Activated CD8-positive, alpha-beta memory T cell treated with anti-CD3 and anti-CD28 coated beads for 4 hours (primary cell): Measurements from ENCODE around the gene UPF3B.
"Not testable (repeated sequence)": the region's sequence is repeated elsewhere in the genome, so short reads cannot be mapped to it uniquely, and the experiment has no call there.

Source experiments
- DNase-seq, 2 donors: peaks; one replicate each; pipeline ENCODE4 v3.0.0-alpha.2; 2020; ENCODE audit warnings: low read depth in 2 of 2

UPF3B gene, protein sequence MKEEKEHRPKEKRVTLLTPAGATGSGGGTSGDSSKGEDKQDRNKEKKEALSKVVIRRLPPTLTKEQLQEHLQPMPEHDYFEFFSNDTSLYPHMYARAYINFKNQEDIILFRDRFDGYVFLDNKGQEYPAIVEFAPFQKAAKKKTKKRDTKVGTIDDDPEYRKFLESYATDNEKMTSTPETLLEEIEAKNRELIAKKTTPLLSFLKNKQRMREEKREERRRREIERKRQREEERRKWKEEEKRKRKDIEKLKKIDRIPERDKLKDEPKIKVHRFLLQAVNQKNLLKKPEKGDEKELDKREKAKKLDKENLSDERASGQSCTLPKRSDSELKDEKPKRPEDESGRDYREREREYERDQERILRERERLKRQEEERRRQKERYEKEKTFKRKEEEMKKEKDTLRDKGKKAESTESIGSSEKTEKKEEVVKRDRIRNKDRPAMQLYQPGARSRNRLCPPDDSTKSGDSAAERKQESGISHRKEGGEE

DNA sequence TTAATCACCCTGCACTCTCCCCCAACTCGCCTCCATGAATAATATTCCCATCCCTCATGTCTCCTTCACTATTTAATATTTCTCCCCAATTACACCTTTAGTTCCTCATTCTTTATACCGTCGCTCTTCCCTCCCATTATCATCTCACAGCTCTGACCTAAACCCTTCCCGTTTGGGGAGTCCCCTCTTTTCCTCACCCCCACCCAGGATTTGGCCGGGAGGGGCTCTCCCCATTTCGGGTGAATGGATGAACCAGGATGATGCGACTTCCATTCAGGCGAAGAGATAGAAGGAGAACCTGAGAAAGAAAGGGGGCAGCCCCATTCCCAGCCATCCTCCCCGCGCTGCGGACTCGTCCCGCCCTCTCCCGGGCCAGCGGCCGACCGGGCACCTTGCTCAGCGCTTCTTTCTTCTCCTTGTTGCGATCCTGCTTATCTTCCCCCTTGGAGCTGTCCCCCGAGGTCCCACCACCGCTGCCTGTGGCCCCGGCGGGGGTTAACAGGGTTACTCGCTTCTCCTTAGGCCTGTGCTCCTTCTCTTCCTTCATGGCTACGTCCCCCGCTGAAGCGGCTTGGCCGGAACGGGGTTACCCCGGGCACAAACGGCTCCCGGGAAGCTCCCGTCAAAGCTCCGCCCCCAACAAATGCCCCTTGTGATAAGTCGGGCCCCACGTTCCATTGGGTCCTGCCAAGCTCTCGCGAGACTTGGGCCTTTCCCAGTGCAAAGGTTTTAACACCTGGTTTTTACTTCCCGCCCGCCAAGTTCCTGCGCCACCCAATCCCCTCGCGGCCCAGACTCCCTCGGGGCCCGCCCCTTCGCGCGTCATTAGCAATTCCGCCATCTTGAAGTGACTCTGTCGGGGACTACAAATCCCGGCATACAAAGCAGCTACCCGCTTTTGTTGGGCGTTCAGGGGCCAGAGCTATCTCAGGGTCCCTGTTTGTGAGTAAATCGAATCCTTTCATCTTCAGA, at the start of gene UPF3B:
TSS of gene UPF3B (minus strand) at position 582 of the 972 bp plus-strand sequence. CDS start at position 547, 35 bp downstream.
- DNase-seq, result peak; percentile 78 to 92

DNA sequence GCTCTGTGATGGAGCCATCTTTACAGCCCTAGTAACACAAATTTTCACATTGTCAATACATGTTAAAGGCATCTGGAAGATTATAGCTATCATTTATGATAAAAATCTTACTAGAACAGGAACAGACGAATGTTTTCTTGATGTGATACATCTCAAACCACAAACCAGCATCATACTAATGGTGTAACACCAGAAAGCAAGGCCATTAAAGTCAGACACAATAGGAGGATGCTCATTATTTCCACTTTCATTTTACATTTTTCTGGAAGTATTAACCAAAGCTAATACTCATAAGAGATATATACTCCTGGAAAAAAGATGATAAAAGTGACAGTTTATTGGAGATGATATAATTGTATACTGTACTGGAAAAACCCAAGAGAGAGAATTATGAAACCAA, 48.2 kb upstream of the UPF3B start:
- no peak for DNase-seq

DNA sequence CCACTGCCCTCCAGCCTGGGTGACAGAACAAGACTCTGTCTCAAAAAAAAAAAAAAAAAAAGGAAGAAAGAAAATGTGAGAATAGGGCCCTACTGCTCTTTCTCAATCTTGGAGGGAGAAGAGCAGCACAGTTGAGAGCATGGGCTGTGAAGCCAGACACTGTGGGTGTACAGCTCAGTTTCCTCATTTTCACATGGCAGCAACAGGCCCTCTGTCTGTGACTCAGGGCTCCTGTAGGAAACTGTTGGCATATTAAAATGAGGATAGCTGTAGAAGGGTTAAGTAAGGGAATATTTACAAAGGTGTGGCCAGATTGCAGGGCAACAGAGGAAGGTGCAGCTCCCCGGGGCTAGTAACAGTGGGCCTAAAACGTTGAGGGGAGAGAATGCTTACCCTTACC, 46.4 kb upstream of the UPF3B start:
- DNase-seq, result no peak

DNA sequence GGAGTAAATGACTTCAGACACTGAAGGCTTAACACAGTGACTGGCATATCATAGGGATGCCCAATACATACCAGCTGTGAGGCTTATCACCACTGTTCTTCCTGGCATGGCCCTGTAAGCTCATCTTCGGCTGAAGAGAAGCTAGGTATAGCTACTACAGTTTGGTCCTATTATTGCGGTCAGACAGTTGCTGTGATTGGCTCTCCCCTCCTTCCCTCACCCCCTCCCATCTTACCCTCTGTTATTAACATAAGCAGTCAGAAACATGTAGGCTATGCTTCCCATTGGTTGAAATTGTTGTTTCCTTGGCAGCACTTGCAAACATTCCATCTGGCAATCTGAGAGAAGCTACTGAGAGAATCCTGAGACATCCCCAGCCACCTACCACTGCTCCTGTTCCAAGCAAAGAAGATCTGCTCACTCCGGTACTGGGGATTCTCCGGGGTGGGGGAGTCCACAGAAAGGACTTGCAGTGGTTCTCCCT, 43.1 kb upstream of the UPF3B start, which contains the start of gene AKAP14:
TSS of gene AKAP14 (plus strand) at position 51 of the 484 bp plus-strand sequence. CDS start 7,331 bp downstream, outside the sequence.
- no peak for DNase-seq

DNA sequence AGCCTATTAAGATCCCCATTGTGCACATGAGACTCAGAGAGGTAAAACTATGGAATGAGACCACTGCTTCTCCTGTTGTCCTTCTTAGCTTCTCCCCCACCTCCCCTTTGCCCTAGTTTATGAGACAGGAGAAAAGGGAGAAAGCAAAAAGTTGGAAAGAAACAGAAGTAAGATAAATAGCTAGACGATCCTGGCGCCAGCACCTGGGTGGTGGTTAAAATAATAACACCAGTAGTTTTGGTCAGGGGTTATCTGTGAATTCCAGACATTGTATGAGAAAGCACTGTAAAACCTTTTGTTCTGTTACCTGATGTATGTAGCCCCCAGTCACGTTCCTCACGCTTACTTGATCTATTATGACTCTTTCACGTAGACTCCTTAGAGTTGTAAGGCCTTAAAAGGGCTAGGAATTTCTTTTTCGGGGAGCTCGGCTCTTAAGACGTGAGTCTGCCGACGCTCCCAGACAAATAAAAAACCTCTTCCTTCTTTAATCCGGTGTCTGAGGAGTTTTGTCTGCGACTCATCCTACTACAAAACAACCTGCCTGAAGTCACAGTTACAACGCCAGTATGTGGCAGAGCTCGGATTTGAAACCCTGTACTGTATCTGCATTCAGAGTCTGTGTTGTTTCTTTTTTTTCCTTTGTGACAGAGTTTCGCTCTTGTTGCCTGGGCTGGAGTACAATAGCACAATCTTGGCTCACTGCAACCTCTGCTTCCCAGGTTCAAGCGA, 39.4 kb upstream of the UPF3B start:
- not testable (repeated sequence) for DNase-seq

DNA sequence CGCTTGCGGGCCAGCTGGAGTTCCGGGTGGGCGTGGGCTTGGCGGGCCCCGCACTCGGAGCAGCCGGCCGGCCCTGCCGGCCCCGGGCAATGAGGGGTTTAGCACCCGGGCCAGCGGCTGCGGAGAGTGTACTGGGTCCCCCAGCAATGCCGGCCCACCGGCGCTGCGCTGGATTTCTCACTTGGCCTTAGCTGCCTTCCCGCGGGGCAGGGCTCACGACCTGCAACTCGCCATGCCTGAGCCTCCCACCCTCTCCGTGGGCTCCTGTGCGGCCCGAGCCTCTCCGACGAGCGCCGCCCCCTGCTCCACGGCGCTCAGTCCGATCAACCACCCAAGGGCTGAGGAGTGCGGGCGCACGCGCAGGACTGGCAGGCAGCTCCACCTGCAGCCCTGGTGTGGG, 37.9 kb upstream of the UPF3B start:
- DNase-seq, result not testable (repeated sequence)

DNA sequence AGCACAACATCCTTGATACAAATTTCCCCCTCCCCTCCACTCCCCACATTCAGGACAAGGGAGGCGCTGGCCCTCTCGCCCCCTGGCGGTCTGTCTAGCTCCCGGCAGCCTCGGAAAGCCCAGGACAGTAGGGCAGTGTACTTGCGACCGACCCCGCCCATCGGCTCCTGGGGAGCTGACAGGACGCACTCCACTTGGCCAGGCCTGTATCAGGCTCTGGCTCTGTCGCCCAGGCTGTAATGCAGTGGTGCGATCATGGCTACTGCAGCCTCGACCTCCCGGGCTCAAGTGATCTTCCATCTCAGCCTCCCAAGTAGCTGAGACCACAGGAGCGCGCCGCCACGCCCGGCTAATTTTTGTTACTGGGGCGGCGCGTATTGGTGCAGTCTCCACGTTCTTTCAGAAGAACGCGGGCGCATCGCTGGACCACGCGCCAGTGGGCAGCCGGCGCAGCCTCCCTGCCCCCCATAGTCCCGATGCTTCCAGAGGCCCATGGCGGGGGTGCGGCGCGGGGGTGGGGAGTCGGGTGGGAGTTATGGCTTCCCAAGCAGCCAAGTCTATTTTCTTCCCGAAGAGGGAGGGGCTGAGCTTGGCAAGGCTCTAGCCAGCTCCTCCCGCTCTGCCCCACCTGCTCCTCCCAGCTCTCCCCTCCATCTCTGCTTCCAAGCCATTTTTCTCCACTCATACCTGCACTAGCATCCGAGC, 35.1 kb upstream of the UPF3B start:
- DNase-seq, result no peak

DNA sequence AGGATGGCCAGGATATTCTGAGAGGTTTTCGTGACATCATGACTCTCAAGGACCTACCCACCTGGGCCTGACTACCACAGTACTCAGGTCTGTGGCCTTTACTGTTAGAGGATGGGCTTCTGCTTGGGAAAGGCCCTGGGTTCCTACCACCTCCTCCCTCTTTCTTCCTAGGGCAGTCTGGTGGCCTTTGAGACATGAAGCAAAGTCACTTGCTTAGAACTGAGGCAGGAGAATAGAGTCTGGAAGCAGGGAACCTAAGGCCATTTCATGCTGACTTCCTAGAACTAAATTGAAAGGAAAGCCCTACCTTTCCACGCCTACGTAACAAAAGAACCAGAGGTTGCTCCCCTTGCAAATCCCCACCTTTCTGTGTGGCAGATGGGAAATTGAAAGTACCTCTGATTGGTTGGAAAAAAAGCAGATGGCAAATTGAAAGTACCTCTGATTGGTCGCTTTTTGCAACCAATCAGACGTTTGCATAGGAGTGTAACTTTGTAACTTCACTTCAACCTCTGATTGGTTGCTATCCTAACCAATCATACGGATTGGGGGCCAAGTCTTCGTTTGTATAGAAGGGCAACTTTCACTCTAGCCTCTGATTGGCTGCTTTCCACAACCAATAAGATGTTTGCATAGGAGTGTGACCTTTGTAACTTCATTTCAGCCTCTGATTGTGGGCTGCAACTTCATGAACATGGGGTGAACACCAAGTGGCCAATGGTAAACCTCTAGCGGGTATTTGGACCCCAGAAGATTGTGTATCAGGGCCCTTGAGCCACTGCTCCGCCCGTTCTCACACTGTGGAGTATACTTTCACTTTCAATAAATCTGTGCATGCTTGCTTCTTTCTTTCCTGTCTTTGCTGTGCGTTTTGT, 33.0 kb upstream of the UPF3B start:
- no peak for DNase-seq

DNA sequence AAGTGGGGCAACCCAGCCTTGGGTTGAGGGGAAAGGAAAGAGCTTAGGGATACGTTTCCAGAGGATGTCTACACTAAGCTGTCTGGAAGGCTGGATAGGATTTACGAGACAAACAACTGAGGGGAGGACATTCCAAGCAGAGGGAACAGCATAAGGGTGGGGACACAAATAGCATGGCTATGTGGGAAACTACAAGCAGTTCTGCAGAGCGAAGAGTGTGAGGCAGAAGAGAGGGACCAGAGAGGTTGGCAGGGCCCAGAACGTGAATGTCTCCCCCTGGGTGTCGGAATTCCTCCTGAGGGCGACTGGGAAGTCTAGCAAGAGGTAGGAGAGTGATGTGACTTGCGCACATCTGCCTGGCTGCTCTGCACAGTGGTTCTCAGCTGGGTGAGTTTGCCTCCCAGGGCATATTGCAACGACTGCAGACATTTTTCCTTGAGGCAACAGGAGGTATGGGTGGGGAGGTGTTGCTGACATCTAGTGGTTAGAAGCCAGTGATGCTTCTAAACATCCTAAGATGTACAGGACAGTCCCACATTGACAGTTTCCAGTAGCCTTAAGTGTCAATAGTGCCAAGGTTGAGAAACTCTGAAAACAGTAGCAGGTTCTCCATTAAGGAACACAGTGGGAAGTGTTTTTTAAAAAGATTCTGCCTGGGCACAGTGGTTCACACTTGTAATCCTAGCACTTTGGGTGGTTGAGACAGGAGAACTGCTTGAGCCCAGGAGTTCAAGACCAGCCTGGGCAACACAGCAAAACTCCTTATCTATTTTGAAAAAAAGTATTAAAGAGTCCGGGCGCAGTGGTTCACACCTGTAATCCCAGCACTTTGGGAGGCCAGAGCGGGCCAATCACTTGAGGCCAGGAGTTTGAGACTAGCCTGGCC, 28.0 kb upstream of the UPF3B start:
- no peak for DNase-seq

DNA sequence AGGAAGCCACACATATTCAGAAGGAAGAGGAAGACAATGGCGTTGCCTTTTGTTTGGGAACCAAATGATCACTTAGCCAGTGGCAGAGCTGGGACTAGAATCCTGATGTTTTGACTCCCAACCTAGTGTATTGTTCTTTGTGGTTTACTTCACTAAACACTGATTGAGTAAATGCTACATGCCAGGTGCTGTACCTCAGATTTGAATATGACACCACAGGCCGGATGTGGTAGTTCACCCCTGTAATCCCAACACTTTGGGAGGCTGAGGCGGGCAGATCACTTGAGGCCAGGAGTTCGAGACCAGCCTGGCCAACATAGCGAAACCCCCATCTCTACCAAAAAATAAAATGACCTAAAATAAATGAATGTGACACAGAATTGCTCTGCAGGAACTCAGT, 27.3 kb upstream of the UPF3B start:
- no peak for DNase-seq

DNA sequence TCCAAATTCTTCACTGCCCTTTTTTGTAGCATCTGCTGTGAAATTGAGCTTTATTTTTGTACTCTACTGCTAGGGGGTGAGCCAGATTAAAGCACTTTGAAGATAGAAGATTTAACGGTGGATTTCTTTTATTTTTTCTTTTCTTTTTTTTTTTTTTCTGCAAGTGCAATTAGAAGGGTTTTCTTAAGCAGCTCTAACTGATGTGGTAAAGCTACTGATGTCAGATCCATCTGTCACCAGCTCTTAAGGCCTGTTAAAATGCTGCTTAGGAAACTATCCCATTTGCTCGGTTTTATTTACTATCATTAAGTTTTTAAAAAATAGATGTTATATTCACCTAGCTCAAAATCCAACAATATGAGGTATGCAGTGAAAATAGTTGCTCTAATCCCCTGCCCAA, 26.0 kb upstream of the UPF3B start:
- no peak for DNase-seq

DNA sequence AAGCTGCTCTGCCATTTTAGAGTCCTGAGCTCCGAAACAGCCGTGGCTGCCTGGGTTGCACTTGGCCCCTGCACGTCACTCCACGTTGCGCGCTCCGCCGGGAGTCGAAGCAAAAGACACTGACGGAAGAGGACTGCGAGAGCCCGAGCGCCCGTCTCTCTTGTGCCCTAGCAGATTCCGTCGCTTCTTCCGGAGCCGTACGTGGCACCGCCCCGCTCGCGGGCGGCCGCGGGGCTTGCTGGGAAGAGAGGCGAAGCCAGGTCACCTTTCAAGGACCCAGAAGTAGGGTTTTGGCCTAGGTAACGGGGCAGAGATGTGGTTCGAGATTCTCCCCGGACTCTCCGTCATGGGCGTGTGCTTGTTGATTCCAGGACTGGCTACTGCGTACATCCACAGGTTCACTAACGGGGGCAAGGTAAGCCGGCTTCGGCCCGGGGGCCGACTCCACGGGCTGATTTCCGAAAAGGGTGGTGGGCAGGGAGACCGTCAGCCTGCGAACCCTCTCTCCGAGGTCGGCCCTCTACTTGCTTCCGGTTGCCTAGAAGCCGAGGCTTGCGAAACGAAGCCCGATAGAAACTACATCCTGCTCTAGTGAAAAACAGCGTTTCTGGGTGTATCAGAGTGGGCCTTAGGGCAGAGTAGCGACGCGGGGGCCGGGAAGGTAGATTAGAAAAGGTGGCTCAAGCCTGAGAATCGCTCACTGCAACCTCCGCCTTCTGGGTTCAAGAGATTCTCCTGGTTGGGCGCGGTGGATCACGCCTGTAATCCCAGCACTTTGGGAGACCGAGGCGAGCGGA, 19.0 kb upstream of the UPF3B start, which contains the start of the genes NDUFA1 and RNF113A:
TSS of gene NDUFA1 (plus strand) at position 234 of the 797 bp plus-strand sequence. CDS start at position 314, 80 bp downstream.
TSS of gene RNF113A (minus strand) at position 135 of the 797 bp plus-strand sequence. CDS start at position 15, 120 bp downstream.
- peak; percentile 63 to 65 for DNase-seq

DNA sequence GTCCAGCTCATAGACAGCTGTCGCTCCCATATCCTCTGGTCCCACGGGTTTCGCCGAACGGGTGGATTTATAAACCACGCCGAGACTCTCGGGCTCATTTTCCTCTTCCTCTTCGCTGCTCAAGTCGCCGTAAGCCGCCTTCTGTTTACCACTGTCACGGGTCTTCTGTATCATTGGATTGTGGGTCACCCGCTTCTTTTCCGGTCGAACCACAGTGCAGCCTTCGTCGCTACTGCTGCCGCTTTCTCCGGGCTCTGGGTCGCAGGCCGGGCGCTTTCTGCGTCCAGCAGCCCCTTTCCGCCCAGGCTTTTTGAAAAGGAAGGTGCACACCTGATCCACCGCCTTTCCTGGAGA, 18.5 kb upstream of the UPF3B start:
- no peak for DNase-seq

DNA sequence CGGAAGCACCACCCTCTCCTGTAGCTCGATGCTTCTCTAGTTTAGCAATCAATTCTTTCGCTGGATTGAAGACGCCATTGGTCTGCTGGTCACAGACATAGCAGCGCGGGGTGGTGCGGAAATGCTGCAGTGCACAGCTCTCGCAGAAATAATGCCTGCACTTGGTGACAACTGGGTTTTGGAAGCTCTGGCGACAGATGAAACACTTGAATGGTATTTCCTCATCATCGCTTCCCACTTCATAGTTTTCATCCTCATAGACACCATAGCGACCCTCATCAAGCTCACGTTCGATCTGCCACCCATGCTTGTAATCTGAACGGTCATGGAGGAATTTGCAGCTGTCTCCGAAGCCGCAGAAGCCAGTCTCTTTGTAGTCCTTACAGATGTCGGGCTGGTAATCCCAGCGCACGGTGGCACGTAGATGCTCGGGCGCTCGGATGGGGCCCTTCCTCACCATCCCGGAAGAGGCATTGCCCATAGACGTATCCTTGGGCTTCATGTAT, 17.9 kb upstream of the UPF3B start:
- DNase-seq, result no peak

DNA sequence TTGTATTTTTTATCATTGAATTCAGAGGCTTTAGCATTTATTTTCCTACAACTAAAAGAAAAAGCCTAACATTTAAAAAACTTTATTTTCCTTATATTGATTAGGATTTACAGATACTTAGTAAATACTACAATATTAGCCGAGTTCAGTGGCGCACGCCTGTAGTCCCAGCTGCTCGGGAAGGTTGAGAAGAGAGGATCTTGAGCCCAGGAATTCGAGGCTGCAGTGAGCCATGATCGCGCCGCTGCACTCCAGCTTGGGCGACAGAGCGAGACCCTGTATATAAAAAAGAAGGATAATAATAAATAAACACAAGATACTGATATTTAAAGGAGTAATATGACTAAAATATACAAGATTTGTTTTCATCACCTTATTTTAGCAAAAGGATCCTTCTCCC, 681 bp upstream of the UPF3B start:
- DNase-seq, result no peak

DNA sequence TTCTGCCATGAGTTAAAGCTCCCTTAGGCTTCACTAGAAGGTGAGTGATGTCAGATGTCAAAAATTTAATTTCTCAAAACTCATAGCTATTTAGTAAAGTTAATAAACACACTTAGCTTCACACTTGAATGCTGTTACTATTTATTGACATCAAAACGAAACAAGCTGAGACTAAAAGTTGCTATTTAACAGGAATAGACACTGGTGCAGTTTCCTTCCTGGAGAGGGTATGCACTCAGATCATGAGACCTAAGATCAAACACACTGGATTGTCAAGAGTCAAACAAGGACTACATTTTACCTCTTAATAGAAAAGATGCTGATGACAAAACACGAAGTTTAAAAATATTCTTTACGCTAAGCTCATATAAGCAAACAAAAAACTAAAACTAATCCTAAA, 18.9 kb downstream of the UPF3B start:
- DNase-seq, result no peak

DNA sequence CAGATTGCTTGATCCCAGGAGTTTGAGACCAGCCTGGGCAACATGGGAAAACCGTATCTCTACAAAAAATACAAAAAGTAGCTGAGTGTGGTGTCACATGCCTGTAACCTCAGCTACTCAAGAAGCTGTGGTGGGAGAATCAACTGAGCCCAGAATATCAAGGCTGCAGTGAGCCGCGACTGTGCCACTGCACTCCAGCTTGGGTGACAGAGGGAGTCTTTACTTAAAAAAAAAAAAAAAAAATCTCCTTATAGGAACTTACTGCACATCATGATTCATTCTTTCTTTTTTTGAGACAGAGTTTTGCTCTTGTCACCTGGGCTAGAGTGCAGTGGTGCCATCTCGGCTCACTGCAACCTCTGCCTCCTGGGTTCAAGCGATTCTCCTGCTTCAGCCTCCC, 24.3 kb downstream of the UPF3B start:
- DNase-seq, result no peak
